ENCODE data around the gene IL6. TPM values are rescaled to one million over a fixed set of nuclear protein-coding genes. Genes with fewer than 3 reads are reported as not detected.

IL6 gene
- total RNA-seq, 1 experiment from 2014 or later, result 22.0 TPM

DNA sequence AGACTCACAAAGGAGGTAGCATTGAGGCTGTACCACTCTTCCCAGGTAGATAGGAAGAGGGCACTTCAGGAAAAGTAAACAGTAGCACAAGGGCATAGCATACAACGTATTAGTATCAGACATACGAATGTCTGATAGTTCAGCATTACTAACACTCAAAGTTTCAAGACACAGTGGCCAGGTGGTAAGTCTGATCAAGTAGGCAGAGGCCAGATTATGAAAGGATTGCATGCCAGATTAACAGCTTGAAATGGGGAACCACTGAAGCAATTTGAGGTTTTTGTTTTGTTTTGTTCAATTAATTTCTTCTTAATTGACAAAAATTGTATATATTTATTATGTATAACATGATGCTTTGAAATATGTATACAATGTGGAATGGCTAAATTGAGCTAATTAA is 45.7 kb upstream of the IL6 start:
- no peaks in the 10 kb centered on the region for H3K36me3 Mint-ChIP-seq (ENCODE audit: insufficient read depth, unreplicated experiment)
- no peaks in the 10 kb centered on the region for H3K9me3 Mint-ChIP-seq (ENCODE audit: unreplicated experiment)
- no peak overlapping the region for H3K27ac Mint-ChIP-seq (ENCODE audit: low read depth, unreplicated experiment)
- TF ChIP-seq, protein P1, sequence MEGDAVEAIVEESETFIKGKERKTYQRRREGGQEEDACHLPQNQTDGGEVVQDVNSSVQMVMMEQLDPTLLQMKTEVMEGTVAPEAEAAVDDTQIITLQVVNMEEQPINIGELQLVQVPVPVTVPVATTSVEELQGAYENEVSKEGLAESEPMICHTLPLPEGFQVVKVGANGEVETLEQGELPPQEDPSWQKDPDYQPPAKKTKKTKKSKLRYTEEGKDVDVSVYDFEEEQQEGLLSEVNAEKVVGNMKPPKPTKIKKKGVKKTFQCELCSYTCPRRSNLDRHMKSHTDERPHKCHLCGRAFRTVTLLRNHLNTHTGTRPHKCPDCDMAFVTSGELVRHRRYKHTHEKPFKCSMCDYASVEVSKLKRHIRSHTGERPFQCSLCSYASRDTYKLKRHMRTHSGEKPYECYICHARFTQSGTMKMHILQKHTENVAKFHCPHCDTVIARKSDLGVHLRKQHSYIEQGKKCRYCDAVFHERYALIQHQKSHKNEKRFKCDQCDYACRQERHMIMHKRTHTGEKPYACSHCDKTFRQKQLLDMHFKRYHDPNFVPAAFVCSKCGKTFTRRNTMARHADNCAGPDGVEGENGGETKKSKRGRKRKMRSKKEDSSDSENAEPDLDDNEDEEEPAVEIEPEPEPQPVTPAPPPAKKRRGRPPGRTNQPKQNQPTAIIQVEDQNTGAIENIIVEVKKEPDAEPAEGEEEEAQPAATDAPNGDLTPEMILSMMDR (IDR thresholded peaks at IDR 0.05; ENCODE audit: unreplicated experiment), result no peak
- POLR2A ChIA-PET, result no interaction called here
- intact Hi-C loops (cut with micrococcal nuclease), result no loop called here
- no TSS peak for BruUV-seq (replicated peaks)
- CTCF ChIA-PET, result no interaction called here
- no peak for DNase-seq (ENCODE audit: unreplicated experiment)
- peaks cover 13% of the 10 kb centered on the region for H3K4me1 Mint-ChIP-seq (ENCODE audit: insufficient read depth, unreplicated experiment)
- H3K4me3 Mint-ChIP-seq (ENCODE audit: unreplicated experiment), result no peak overlapping the region
- H3K27me3 Mint-ChIP-seq (ENCODE audit: insufficient read depth, unreplicated experiment), result no peaks in the 10 kb centered on the region

DNA sequence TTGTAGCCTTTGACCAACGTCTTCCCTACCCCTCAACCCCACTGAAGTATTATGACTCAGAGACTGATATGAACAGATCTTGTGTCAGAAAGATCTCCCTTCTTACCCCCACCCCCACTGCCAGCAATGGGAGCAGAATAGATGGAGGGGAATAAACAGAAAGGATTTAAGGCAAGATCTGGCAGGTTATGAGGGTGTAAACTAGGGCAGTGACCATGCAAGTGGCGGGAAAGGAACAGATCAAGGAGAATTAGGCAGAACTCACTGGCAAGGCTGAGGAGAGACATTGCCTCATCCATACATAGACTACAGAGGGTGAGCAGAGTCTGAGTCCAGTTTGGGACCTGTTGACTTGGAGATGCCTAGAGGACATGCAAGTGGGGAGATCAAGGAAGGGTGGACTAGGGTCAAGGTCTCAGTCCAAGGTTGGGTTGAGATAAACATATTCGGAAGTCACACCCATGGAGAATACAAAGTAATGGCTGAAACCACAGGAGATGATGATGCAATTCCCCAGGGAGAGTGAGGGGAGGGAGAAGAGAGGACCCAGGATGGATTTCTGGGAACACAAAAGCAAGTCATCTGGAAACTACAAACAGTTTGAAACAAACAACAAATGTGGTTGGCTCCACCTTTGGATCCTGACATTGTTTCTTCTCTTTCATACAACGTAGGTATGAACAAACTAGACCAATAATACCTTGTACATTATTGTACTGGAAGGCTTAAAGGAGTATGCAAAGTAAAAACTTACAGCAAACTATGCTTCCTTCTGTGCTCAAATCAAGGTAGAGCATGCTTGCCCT is 44.9 kb upstream of the IL6 start:
- Mint-ChIP-seq H3K4me3 (ENCODE audit: unreplicated experiment) (no peak overlapping the region), H3K27ac (ENCODE audit: low read depth, unreplicated experiment) (no peak overlapping the region), H3K4me1 (ENCODE audit: insufficient read depth, unreplicated experiment) (peaks cover 6% of the 10 kb centered on the region), H3K36me3 (ENCODE audit: insufficient read depth, unreplicated experiment) (no peaks in the 10 kb centered on the region), H3K9me3 (ENCODE audit: unreplicated experiment) (no peaks in the 10 kb centered on the region), H3K27me3 (ENCODE audit: insufficient read depth, unreplicated experiment) (no peaks in the 10 kb centered on the region)
- POLR2A ChIA-PET, result no interaction called here
- no TSS peak for BruUV-seq (replicated peaks)
- no peak for DNase-seq (ENCODE audit: unreplicated experiment)
- intact Hi-C loops (cut with micrococcal nuclease), result no loop called here
- TF ChIP-seq, protein P1 (IDR thresholded peaks at IDR 0.05; ENCODE audit: unreplicated experiment), result no peak
- CTCF ChIA-PET, result interaction anchor here (0.6 to 1.0 kb wide), 2 partner anchors 9 to 46 kb away, joined by 3 to 7 read pairs; no protein-coding TSS in a partner anchor

DNA sequence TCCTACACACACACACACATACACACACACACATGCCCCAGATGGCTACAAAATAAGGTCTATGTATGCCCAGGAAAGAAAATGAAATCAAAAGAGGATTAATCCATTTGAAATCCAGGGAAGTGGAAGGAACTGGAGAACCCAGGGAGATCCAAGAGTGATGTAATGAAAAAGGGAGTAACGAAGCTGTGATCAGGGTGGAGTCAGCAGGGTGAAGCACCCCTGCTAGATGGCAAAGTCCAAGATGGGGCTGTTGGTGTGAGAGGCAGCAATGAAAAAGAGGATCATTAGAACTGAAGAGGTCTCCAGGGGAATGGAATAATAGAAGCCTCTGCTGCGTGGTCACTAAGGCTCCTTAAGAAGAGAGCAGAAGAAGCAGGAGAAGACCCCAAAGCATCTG is 43.6 kb upstream of the IL6 start:
- H3K4me3 Mint-ChIP-seq (ENCODE audit: unreplicated experiment), result no peak overlapping the region
- no peaks in the 10 kb centered on the region for H3K9me3 Mint-ChIP-seq (ENCODE audit: unreplicated experiment)
- BruUV-seq (replicated peaks), result no TSS peak
- TF ChIP-seq, protein P1 (IDR thresholded peaks at IDR 0.05; ENCODE audit: unreplicated experiment), result no peak
- H3K4me1 Mint-ChIP-seq (ENCODE audit: insufficient read depth, unreplicated experiment), result peaks cover 6% of the 10 kb centered on the region
- no peaks in the 10 kb centered on the region for H3K27me3 Mint-ChIP-seq (ENCODE audit: insufficient read depth, unreplicated experiment)
- no peak for DNase-seq (ENCODE audit: unreplicated experiment)
- H3K27ac Mint-ChIP-seq (ENCODE audit: low read depth, unreplicated experiment), result no peak overlapping the region
- intact Hi-C loops (cut with micrococcal nuclease), result no loop called here
- H3K36me3 Mint-ChIP-seq (ENCODE audit: insufficient read depth, unreplicated experiment), result no peaks in the 10 kb centered on the region
- CTCF ChIA-PET, result no interaction called here
- POLR2A ChIA-PET, result no interaction called here

DNA sequence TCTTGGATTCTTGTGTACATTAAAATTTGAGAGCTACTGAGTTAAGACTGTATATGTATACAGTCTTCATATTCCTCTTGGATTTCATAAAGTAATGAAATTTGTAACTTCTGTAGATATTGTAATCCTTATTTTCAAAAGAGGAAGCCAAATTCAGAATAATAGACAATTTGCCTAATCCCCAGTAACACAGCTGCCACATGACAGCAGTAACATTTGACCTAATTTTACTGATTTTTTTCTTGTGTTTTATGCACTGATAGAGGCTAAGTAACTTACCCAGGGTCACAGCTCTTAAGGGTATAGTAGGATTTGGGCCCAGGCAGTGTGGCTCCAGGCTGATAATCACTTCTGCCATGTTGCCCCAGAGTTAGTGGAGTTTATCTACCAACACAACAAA is 40.4 kb upstream of the IL6 start:
- no TSS peak for BruUV-seq (replicated peaks)
- CTCF ChIA-PET, result no interaction called here
- DNase-seq (ENCODE audit: unreplicated experiment), result no peak
- H3K4me1 Mint-ChIP-seq (ENCODE audit: insufficient read depth, unreplicated experiment), result peaks cover 6% of the 10 kb centered on the region
- no peaks in the 10 kb centered on the region for H3K9me3 Mint-ChIP-seq (ENCODE audit: unreplicated experiment)
- intact Hi-C loops (cut with micrococcal nuclease), result no loop called here
- POLR2A ChIA-PET, result interaction anchor here (0.5 kb wide), 1 partner anchor 9 kb away, joined by 3 read pairs; no protein-coding TSS in a partner anchor
- no peak overlapping the region for H3K4me3 Mint-ChIP-seq (ENCODE audit: unreplicated experiment)
- no peaks in the 10 kb centered on the region for H3K27me3 Mint-ChIP-seq (ENCODE audit: insufficient read depth, unreplicated experiment)
- H3K27ac Mint-ChIP-seq (ENCODE audit: low read depth, unreplicated experiment), result no peak overlapping the region
- TF ChIP-seq, protein P1 (IDR thresholded peaks at IDR 0.05; ENCODE audit: unreplicated experiment), result no peak
- H3K36me3 Mint-ChIP-seq (ENCODE audit: insufficient read depth, unreplicated experiment), result no peaks in the 10 kb centered on the region

Data from MCF 10A (cell line).